Adipocyte (in vitro differentiated cells): ENCODE measurements around the gene GSG1L2.

Source experiments
- DNase-seq: peaks from one replicate; pipeline ENCODE4 v3.0.0-alpha.2; 2015; ENCODE audit warnings: low read depth
- H3K27me3 ChIP-seq: replicated peaks from 2 replicates; pipeline ENCODE4 v1.7.0; 2013; ENCODE audit warnings: mild to moderate bottlenecking, low read length, moderate library complexity; ENCODE audit not compliant: control insufficient read depth, insufficient read depth
- H3K36me3 ChIP-seq: 2 replicates; pipeline ENCODE4 v1.7.0; 2013; ENCODE audit warnings: low read length, mild to moderate bottlenecking, moderate library complexity; ENCODE audit not compliant: control insufficient read depth, insufficient read depth, severe bottlenecking
- H3K4me1 ChIP-seq: 2 replicates; pipeline ENCODE4 v1.7.0; 2013; ENCODE audit warnings: mild to moderate bottlenecking, low read length, moderate library complexity; ENCODE audit not compliant: control insufficient read depth, insufficient read depth
- H3K4me3 ChIP-seq: 2 replicates; pipeline ENCODE4 v1.7.0; 2013; ENCODE audit warnings: mild to moderate bottlenecking, low read length, moderate library complexity
- H3K9ac ChIP-seq: 2 replicates; pipeline ENCODE4 v1.7.0; 2013; ENCODE audit warnings: mild to moderate bottlenecking, low read length, moderate library complexity
- H3K9me3 ChIP-seq: 2 replicates; pipeline ENCODE4 v1.7.0; 2013; ENCODE audit warnings: mild to moderate bottlenecking, low read length, moderate library complexity; ENCODE audit not compliant: control insufficient read depth

GSG1L2 gene

GRCh38 chr17:9843152-9844010, 21.5 kb upstream of the GSG1L2 start:
- Histone ChIP-seq H3K9ac (peak overlapping the region; percentile 35), H3K27me3 (peaks cover 2% of the 10 kb centered on the region), H3K9me3 (no peaks in the 10 kb centered on the region), H3K4me3 (no peak overlapping the region), H3K4me1 (peaks cover 37% of the 10 kb centered on the region), H3K36me3 (no peaks in the 10 kb centered on the region)
- DNase-seq, result no peak

- Histone ChIP-seq H3K4me3 (peak overlapping the region; percentile 25), H3K9me3 (no peaks in the 10 kb centered on the region), H3K4me1 (peaks cover 48% of the 10 kb centered on the region), H3K9ac (peak overlapping the region; percentile 77), H3K36me3 (no peaks in the 10 kb centered on the region), H3K27me3 (peaks cover 2% of the 10 kb centered on the region)
- peak; percentile 11 for DNase-seq
Measured at GRCh38 chr17:9842057-9842758, 20.3 kb upstream of the GSG1L2 start.

DNA sequence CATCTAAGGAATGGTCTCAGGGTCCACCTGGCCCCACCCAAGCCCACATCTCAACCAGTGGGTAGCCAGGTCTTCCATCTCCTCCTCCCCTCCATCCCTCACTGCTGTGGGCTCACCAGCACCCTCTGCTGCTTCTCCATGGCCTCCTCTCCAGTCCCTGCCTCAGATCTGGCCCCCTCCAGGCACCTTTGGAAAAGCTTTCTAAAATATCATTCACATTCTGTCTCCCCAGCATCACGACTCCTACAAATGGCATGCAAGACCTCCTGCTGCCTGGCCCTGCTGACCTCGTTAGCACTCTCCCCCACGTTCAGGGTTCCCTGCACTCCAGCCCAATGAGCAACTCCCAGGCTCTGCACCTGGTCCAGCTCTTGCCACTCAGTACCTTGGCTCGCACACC, 17.6 kb upstream of the GSG1L2 start:
- Histone ChIP-seq H3K27me3 (peaks cover under 1% of the 10 kb centered on the region), H3K36me3 (no peaks in the 10 kb centered on the region), H3K4me3 (no peak overlapping the region), H3K9me3 (no peaks in the 10 kb centered on the region), H3K9ac (no peak overlapping the region), H3K4me1 (peaks cover 50% of the 10 kb centered on the region)
- DNase-seq, result no peak

GRCh38 chr17:9837551-9838471, 15.9 kb upstream of the GSG1L2 start:
- DNase-seq, result peak; percentile 16
- Histone ChIP-seq H3K27me3 (peaks cover 11% of the 10 kb centered on the region), H3K9ac (peak overlapping the region; percentile 76), H3K4me1 (peaks cover 43% of the 10 kb centered on the region), H3K4me3 (peak overlapping the region; percentile 57), H3K36me3 (no peaks in the 10 kb centered on the region), H3K9me3 (peaks cover 9% of the 10 kb centered on the region)

DNA sequence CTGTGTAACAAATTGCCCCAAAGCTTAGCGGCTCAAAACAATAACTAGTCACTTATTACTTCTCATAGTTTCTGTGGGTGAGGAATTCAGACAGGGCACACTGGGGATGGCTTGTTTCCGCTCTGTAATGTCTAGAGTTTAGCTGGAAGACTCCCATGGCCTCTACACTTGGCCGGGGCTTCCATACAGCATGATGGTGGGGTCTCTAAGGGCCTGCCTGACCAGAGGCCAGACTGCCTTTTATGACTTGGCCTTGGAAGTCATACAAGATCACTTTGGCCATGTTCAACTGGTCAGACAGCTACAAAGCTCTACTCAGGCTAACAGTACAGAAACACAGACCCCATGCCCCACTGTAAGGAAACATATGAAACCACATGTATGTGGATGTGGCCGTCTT, 12.0 kb upstream of the GSG1L2 start:
- peaks cover 19% of the 10 kb centered on the region for H3K4me1 ChIP-seq
- H3K9ac ChIP-seq, result no peak overlapping the region
- peaks cover 9% of the 10 kb centered on the region for H3K9me3 ChIP-seq
- H3K4me3 ChIP-seq, result no peak overlapping the region
- no peaks in the 10 kb centered on the region for H3K36me3 ChIP-seq
- no peak for DNase-seq
- peaks cover 17% of the 10 kb centered on the region for H3K27me3 ChIP-seq

DNA sequence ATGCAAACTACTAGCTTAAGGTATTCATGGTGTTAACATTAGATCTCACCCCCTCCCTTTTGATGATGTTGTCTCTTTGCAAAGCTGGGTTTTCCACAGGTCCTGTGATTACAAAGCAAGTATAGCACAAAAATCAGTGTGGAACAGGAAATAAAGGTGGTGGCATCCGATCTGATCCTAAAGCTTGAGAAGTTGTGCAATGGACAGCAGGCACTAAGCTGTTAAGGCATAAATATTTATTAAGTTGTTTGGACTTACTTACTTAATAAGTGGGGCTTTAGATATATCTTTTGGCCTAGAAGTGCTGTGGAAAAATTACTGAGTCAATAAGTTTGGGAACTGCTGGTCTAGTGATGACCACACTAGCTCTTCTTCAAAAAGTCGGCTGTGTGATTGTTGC, 8.8 kb upstream of the GSG1L2 start:
- H3K4me3 ChIP-seq, result no peak overlapping the region
- no peak for DNase-seq
- peaks cover 3% of the 10 kb centered on the region for H3K4me1 ChIP-seq
- no peak overlapping the region for H3K9ac ChIP-seq
- H3K27me3 ChIP-seq, result peaks cover 22% of the 10 kb centered on the region
- peaks cover 9% of the 10 kb centered on the region for H3K9me3 ChIP-seq
- no peaks in the 10 kb centered on the region for H3K36me3 ChIP-seq

GRCh38 chr17:9829343-9829742, 7.5 kb upstream of the GSG1L2 start:
- Histone ChIP-seq H3K27me3 (peaks cover 25% of the 10 kb centered on the region), H3K4me3 (no peak overlapping the region), H3K36me3 (no peaks in the 10 kb centered on the region), H3K9me3 (peaks cover 9% of the 10 kb centered on the region), H3K4me1 (peaks cover 3% of the 10 kb centered on the region), H3K9ac (no peak overlapping the region)
- no peak for DNase-seq

DNA sequence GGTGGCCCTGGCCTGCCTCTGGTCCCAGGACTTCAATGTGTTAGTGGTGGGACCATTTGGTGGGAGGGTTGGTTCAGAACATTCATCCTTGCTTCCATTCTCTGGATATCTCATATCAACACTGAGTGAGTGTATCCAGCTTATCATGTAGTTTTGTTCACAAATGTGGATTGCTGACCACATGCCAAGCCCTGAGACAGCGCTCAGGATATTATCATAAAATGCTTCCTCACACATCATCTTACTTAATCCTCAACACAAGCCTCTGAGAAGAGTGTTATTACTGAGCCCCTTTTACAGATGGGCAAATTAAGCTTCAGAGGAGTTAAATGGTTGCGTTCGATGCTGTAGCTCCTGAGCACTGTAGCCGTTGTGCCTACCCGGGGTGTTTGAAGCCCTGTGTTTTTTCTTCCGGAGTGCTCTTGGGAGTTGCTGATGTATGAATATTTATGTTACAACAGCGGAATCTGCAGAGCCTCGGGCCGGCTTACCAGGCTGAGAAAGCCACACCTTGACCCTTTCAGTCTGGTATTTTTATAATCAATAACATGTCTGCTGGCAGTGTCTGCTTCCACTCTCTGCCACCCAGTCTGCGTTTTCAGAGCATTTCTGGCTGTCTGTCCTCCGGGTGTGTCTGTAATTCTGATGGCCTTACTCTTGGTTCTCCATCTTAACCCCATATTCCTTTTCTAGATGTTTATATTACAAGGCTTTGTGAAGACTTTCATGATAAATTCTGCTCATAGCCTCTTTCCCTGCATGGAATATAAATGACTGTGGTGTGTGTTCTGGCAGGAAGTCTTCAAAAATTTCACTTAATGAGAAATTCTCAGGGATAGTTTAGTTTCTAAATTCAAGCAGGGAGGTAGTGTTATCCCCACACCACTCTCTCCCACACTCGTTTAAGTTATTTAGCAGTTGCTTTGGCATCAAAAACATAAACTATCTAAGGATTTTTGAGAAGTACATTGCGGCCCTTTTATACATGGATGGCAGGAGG, 6.7 kb upstream of the GSG1L2 start:
- H3K36me3 ChIP-seq, result no peaks in the 10 kb centered on the region
- H3K27me3 ChIP-seq, result peaks cover 21% of the 10 kb centered on the region
- H3K4me3 ChIP-seq, result no peak overlapping the region
- no peak overlapping the region for H3K9ac ChIP-seq
- no peak for DNase-seq
- H3K4me1 ChIP-seq, result peaks cover 3% of the 10 kb centered on the region
- peaks cover 4% of the 10 kb centered on the region for H3K9me3 ChIP-seq

DNA sequence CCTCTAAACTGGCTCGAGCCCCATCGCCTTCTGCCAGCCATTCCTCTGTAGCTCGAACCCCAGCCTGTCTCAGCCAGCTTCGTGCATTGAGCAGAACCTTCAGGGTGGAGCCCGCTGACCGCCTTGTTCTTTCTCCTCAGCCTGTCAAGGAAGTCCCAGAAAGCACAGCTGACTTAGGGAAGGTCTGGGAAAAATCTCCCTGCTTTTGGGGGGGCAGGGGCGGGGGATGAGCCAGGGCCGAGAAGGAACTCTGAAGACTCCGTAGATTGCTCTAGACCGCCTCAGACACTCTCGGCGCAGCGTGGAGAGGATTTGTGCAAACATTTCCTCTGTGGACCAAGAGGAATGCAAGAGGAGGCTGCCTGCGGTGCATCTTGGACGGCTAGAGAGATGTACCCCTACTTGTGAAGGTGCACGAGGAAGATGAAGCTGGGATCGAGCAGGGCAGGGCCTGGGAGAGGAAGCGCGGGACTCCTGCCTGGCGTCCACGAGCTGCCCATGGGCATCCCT, 3.8 kb upstream of the GSG1L2 start, which contains the start of gene GLP2R:
Gene GLP2R (plus strand): TSS at position 284 of the 510 bp plus-strand sequence. CDS start 140 bp downstream, at position 424.
- Histone ChIP-seq H3K9me3 (no peaks in the 10 kb centered on the region), H3K9ac (no peak within 1 kb of the TSS), H3K27me3 (peaks cover 29% of the 10 kb centered on the region), H3K36me3 (no peaks in the 10 kb centered on the region), H3K4me1 (peaks cover 3% of the 10 kb centered on the region), H3K4me3 (no peak within 1 kb of the TSS)
- no peak for DNase-seq

- peaks cover 23% of the 10 kb centered on the region for H3K27me3 ChIP-seq
Measured at GRCh38 chr17:9824797-9825338, 3.0 kb upstream of the GSG1L2 start.

More at GRCh38 chr17:9824797-9825338, 3.0 kb upstream of the GSG1L2 start:
- H3K9me3 ChIP-seq, result no peaks in the 10 kb centered on the region
- no peak for DNase-seq
- peaks cover 3% of the 10 kb centered on the region for H3K4me1 ChIP-seq
- no peaks in the 10 kb centered on the region for H3K36me3 ChIP-seq
- H3K4me3 ChIP-seq, result no peak overlapping the region
- H3K9ac ChIP-seq, result no peak overlapping the region
